Renal pelvis (tissue), 4 donors: Measurements from ENCODE around the gene HIGD1B. TPM values are rescaled to one million over a fixed set of nuclear protein-coding genes. Genes with fewer than 3 reads are reported as not detected.
A peak's percentile ranks its signal among the peaks of the same experiment; 100 is the strongest.

Source experiments
- DNase-seq: peaks from one replicate; pipeline ENCODE4 v3.0.0-alpha.2; 2013
- polyA plus RNA-seq, 3 donors: library from polyadenylated mRNA; unstranded; fragments of 120-200 nt; gene quantifications; one replicate each; pipeline ENCODE4 v1.2.1, GENCODE V29; 2013; ENCODE audit not compliant: insufficient read length in 3 of 3

The HIGD1B gene
- polyA plus RNA-seq, 3 donors = 0.91 to 1.9 (median 1.2) TPM

DNA sequence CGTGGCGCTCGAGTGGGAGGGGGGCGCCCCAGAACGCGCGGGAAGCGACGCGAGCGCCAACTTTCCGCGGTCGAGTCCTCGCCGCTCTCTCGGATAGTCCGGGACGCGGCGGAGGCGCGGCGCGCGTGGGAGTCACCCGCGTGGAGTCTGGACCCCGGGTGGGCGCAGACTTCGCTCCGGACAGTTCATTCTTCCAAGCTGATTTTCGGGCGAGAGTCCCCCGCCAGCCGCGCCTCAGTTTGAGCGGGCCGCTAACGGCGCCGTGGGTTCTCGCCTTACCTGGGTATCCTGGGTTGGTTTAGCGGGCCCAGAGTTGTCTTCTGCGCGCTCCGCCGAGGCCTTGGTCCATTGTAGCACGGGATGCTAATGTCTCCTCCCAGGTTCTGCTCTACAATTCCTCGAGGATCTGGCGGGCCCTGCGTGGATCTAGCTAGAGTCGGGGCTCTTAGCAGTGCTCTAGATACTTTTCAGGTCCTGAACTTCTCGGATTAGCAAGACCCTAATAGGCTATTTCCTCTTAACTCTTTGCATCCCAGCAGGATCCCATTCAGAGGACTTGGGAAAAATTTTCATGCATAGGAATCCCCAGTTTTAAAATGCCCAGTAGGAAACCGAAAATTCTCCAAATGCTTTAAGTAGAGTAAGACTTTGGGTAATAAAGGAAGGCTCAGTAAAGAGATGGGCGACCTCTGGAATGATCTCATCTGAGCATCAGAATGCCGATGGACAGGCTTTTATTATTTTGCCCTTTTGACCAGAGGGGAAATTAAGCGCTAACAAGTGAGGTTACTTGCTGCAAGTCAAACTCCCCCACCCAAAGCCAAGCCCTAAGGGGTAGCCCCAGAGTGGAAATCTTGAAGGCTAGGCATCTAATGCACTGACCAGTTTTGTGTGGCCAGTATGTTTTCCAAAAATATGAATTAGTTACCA is 17.1 kb upstream of the HIGD1B start:
- DNase-seq = no peak

DNA sequence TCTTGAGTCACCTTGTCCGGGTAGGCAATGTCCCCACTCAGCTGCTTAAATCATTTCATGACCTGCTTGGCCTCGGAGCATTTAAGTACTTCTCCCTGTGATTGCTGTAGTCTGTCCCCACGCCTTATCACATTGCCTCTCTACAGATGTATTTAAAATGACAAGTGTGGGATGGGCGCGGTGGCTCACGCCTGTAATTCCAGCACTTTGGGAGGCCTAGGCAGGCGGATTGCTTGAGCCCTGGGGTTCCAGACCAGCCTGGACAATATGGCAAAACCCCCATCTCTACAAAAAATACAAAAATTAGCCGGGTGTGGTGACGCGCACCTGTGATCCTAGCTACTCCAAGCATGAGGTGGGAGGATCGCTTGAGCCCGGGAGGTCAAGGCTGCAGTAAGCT is 16.3 kb upstream of the HIGD1B start:
- no peak for DNase-seq

DNA sequence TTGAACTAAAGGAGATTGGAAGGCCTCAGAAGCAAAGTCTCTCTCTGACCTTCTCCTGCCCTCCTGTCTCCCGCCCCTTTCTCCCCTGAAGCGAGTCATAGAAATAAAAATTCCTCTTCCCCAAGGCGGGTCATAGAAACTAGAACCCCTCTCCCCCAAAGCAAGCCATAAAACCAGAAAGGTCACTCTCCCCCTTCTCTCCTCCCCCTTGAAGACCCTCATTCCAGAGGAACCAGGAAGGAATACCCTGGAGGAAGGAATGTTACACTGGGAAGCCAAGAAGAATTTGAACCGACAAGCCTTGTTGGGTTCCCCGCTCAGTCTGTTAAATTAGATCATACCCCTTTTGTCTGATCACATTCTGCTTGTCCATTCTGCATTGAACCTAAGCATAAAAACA is 14.9 kb upstream of the HIGD1B start:
- peak; percentile 60 for DNase-seq

DNA sequence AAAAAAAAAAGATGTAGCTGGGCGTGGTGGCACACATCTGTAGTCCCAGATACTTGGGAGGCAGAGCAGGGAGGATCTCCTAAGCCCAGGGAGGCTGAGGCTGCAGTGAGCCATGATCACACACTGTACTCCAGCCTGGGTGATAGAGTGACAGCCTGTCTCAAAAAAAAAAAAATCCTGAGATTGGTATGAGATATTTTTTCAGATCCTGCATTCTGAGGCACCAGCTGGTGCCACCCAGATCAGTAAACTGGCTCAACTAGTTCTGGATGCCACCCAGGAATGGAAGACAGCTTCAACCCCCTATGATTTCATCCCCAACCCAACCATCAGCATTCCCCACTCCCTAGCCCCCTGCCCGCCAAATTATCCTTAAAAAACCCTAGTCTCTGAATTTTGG is 10.5 kb upstream of the HIGD1B start:
- DNase-seq = no peak

DNA sequence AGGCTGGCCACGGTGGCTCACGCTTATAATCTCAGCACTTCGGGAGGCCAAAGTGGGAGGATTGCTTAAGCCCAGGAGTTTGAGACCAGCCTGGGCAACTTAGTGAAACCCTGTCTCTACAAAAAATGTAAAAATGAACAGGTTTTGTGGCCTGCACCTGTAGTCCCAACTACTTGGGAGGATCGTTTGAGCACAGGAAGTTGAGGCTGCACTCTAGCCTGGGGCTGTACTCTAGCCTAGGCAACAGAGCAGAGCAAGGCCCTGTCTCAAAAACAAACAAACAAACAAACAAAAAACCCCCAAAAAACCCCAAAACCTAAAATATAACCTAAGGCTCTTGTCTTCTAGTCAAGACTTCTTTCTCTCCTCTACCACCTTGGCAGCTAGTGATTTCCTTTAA is 7.4 kb upstream of the HIGD1B start:
- no peak for DNase-seq

DNA sequence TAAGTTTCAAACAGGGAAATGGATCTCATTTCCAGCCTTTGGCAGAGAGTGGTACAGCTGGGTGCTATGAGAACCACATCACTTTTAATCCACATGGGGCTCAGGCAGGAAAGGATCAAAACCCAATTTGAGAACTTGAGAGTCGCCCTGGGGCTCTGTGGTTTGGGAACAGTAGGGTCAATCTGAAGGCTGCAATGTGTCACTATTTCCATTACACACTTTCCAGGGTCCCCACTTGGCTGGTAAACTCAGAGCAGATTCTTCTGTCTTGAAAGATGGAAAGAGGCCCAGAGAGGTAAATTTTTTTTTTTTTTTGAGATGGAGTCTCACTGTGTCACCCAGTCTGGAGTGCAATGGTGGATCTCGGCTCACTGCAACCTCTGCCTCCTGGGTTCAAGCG is 6.7 kb upstream of the HIGD1B start:
- no peak for DNase-seq

DNA sequence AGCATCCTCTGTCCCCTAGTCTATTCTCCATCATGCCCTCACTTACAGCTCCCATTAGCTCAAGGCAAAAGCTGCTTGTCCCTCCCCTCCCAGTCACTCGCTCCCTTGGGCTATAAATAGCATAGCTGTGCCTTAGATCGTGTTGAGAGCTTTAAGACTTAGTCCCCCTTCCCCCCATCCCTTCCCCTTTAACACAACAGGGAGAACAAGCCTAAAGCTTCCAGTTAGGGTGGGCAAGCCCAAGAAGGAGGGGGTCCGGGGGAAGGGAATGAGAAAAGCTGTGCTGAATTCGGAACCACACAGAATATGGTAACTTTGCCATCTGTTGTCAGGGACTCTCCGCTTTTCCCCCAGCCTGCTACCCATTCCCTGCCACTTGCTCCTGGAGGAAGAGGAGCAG is 4.9 kb upstream of the HIGD1B start:
- DNase-seq = no peak

DNA sequence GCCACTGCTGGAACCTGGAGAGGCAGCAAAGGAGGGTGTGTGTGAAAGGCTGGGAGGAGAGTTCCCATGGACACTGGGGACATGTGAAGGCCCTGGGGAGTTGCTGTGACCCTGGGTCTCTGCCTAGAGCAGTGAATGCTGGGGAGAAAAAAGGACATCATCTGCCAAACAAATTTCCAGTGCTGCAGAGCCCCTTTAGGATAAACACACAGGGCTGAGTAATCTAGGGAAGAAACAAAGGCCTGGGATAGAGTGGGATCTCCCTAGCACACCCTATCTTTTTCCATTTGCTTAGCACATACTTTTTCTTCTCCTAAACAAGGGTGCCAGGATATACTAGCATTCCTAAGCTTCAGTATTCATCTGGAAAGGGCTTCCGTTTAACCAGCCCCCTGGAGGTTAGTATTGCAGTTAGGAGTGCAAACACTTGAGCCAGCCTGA is 3.3 kb upstream of the HIGD1B start:
- DNase-seq = no peak

DNA sequence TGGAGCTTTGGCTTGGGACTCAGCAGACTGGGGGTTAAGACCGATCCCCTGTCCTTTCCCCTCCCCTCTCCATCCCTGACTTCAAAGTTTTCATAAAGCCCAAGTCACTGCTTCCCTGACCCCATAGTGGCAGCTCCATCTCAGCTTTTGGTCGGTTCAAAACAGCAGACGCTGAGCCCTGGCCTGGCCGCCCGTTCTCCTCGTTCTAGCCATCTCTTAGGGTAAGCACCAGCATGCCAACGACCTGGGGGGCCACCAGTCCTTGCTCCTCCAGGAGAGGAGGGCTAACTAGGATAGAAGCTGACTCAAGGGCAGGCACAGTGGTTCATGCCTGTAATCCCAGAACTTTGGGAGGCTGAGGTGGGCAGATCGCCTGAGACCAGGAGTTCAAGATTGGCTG is 1.5 kb upstream of the HIGD1B start:
- no peak for DNase-seq

DNA sequence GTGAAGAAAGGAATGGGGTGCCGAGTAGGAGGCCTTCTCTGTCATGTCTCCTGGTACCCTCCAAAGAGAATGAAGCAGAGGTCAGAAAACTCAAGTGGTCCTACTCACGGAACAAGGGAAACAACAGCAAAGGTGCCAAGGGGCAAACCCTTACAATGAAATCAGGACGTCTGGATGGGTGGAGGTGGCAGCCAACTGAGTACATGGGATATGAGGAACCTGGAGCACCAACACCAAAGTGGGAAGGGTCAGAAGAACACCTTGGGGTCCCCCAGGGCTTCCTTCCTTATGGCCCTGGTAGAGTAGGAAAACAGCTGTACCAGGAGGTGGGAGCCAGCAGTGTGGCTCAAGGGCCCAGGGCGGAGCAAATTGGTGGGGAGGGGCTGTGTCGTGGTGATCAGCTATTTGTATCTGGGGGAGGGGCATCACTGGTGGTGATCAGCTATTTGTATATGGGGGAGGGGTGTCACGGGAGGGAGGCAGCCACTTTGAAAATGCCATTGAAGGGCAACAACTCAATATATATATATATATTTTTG is 643 bp downstream of the HIGD1B start:
- DNase-seq = no peak

DNA sequence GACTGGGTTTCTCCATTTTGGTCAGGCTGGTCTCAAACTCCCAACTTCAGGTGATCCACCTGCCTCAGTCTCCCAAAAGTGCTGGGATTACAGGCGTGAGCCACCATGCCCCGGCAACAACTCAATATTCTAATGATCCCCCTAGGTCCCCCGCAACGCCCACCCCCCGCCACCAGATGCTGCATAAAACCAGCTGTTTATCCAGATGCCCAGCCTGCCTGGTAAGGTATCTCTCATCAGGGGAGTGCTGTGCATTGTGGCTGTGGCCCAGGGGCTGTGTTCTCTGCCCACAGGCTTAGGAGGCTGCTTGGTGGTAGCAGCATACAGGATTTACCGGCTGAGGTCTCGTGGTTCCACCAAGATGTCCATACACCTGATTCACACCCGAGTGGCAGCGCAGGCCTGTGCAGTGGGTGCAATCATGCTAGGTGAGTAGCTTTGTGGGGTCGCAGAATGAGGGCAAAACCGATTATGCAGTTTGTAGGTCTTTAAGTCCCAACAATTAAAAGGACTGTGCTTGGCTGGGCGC is 1.3 kb downstream of the HIGD1B start:
- DNase-seq = no peak

DNA sequence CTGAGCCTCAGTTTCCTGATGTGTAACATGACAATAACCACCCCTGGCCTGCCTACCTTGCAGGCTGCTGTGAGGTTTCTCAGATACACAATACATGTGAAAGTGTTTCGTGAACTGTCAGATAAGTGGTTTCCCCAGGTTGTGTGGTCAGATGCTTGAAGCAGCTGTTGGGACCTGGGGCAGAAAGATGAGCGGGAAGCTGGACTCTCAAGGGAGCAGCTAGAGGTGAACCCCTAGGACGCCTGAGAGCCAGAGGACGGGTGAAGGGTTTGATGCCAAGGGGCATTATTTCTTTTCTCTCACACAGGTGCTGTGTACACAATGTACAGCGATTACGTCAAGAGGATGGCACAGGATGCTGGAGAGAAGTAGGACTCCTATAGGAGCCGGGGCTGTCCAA is 2.3 kb downstream of the HIGD1B start:
- no peak for DNase-seq

DNA sequence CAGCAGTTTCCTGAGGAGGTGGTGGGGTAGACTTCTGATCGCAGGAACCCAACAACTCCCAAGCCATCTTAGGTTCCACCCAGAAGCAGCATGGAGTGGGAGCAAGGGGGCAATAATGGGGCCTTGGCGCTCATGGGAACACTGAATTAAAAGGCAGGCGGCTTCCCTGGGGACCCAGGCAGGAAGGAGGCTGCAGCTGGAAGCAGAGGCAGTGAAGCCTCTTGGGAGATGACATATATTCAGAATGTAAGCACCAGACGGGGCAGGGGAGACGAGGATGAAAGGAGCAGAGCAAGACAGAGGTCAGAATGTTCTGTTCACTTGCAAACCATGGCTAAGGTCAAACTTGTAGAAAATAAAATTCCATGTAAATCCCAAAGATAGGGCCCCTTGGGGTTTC is 2.9 kb downstream of the HIGD1B start:
- DNase-seq = no peak

DNA sequence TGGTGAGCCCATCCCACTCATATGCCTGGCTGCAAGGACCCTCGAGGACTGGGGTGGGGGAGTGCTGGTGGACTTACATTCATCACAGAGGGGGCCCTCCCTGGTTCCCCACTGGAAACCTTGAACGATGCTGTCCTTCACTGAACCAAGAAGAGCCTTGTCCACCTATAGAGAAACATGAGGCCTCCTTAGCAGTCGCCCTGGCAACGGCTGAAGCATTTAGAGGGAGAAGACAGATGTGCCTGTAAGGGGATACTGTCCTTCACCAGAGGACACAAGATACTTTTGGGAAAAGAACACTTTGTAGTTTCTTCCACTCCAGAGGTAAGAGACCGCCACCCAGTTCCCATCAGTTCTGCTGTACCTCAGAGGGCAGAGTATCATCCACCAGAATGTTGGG is 6.5 kb downstream of the HIGD1B start:
- peak; percentile 69 for DNase-seq

DNA sequence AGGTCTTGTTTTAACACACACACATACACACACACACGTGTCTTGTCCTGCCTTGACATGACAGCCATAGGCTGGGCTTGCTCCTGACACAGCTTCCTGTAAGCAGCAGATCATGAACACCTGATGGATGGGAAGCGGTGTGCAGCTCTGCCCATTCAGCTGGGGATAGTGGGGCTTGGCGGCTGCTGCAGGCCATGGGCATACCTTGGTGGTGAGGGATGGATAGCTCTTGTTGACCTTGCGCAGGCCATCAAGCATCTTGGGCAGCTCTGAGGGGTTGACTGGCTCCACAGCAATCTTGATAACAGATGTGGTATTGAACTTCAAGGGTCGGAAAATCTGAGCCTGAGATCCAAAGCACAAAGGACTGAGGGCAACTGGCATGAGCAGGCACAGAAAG is 12.0 kb downstream of the HIGD1B start:
- no peak for DNase-seq

DNA sequence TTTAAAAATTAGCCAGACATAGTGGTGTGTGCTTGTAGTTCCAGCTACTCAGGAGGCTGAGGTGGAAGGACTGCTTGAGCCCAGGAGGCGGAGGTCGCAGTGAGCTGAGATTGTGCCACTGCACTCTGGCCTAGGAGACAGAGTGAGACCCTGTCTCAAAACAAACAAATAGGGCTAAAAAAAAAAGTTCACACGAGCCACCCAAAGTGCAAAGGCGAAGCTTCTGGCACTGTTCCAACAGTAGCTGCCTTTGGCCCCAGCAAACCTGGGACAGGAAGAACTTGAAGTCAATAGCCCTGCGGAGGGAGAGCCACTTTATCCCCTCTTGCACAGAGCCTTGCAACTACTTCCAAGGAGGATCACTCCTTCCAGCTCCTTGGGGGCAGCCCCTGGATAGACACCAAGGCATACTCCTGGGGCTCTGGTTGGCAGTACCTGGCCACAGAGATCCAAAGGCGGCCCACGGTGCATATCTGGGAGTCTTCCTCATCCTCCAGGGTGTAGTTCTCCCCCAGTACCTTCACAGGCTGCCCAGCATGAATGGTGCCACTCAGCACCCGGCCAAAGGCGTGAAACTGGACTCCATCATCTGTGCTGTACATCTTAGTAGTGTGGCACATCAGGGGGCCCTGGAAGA is 14.7 kb downstream of the HIGD1B start:
- DNase-seq = no peak

DNA sequence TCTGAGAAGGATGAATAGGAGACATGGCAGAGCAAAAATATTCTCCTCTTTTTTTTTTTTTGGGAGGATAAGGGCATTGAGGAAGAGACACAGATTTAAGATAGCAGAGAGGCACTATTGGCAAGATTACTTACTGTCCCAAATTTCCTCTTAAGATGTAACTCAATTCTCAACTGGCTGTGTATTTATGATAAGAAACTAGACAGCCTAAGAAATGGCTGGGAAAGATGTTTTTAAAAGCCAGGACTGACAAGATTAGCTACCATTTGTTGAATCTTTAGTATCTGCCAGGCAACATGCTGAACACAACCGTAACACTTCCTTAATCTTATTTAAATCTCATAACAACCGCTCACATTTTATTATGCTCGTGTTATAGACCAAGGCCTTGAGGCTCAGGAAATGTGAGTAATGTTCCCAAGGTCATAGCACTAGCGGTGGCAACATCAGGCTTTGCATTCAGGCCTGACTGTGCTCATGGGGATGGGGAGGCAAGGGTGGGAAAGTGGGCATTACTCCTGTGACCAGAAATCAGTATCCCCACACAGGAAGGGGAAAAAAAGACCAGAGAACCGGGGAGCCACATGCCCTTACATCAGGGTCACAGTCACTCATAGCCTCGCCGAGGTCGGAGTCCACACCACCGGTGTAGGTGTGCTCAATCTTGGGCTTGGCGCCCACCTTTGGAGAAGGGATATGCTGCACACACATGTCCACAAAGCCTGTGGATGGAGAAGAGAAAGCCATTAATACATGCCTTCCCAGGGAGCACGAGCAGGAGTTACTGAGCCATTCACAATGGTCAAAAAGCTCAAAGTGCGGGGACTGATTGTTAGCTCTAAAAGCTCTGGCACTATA is 15.6 kb downstream of the HIGD1B start:
- no peak for DNase-seq

DNA sequence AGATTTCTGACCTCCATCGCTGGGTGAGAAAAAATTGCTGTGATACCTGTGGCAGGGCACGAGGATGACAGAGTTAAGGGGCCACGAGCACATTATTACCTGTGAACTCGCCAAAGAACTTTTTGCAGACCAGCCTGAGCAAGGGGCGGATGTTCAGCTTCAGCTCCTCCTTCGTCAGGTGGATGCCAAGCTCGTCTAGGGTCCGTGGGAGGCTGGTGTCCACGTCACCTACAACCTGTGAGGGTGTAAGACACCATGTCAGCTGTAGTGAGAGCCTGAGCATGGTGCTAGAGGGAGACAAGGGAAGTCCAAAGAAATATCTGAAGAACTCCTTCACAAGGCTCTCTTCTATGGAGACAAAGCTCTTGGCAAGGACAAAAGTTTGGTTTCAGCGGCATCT is 17.1 kb downstream of the HIGD1B start:
- no peak for DNase-seq

DNA sequence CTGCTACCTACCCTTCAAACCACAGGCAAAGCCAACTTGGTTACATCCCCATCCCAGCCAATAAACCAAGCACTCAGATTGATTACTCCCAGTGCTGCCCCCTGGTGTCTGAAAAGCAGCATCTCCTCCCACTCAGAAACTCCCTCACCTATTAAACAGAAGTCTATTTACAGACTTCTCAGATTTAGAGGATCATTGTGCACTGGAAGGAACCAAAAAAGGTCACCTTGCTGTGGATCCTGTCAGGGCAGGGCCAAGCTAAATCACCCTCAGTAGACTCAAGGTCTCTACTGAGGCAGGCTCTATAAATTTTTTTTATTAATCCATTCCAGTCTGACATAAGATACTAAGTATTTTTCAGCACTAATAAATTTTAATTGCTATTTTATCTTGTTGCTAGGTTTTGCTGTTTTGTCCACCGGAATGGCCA is 17.6 kb downstream of the HIGD1B start:
- peak; percentile 73 for DNase-seq

DNA sequence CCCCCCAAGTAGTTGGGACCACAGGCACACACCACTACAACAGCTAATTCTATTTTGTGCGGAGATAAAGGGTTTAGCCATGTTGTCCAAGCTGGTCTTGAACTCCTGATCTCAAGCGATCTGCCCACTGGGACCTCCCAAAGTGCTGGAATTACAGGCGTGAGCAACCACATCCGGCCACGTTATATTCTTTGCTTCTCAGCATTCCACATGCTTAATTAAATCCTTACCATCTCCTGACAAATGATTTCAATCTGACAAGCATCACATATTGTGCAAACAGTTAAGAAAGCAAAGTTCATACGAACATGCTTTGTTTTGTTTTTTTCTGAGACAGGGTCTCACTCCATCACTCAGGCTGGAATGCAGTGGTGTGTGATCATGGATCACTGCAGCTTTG is 18.2 kb downstream of the HIGD1B start:
- DNase-seq = no peak

DNA sequence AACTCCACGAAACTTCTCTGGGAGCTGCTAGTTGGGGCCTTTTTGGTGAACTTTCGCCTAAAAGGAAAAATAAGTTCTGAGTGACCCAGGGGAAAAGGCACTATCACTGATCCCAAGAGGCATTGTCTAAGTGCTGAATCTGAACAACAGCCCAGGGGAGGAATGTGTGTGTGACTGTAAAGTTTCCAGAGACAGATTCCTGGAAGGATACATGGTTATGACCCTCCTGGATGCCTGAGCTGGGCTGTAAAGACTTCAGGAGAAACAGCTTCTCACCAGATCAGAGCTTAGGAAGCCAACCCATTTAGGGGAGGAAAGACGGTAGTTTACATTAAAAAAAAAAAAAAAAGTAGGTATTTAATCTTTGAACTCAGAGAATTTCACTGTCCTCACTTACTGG is 20.2 kb downstream of the HIGD1B start:
- DNase-seq = no peak

DNA sequence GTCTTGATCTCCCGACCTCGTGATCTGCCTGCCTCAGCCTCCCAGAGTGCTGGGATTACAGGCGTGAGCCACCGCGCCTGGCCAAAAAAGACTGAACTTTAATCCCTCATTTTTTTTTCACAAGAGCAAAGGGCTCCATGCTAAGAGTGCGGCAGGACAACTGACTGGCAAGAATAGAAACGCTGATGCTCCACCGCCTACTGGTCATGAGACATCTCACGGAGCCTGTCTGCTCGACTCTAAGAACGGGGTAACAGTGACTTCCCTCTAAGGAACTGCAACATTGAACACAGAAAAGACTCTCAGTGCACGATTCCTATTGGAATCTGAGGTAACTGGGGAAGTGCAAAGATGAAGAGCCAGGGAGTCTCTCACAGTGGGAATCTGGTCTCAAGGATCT is 23.9 kb downstream of the HIGD1B start:
- no peak for DNase-seq
